Lower leg skin (tissue), 4 donors: ENCODE results near the gene MPPE1. TPM values are rescaled to one million over a fixed set of nuclear protein-coding genes. Genes with fewer than 3 reads are reported as not detected.
A peak's percentile ranks its signal among the peaks of the same experiment; 100 is the strongest.
"Not testable (repeated sequence)": the region's sequence is repeated elsewhere in the genome, so short reads cannot be mapped to it uniquely, and the experiment has no call there.

Experiments used
- DNase-seq, 2 donors: peaks; one replicate each; pipeline ENCODE4 v3.0.0-alpha.2; 2019; ENCODE audit warnings: low spot score in 2 of 2
- H3K4me3 ChIP-seq: fragments of 200-600 bp; sonication (generic); 2 replicates; pipeline ENCODE4 v1.5.1; 2017; ENCODE audit warnings: mild to moderate bottlenecking, low read depth; ENCODE audit not compliant: poor library complexity, severe bottlenecking
- CTCF ChIP-seq, 3 donors: fragments of 450-650 bp; IDR thresholded peaks; one replicate each; pipeline ENCODE4 v1.5.1; 2016; ENCODE audit warnings: antibody characterized with exemption in 3 of 3, mild to moderate bottlenecking in 3 of 3, moderate library complexity in 2 of 3
- POLR2A ChIP-seq, 2 donors: fragments of 450-650 bp; IDR thresholded peaks; one replicate each; pipeline ENCODE4 v1.6.1; 2016 to 2017; ENCODE audit warnings: antibody characterized with exemption in 2 of 2, mild to moderate bottlenecking in 1 of 2, moderate library complexity in 1 of 2
- WGBS, 2 donors: methylation state at CpG; one replicate each; pipeline ENCODE4 v1.1.5; 2018; 5-methylcytosine and 5-hydroxymethylcytosine counted together
- intact Hi-C: fragments of 100-400 bp; cut with DNase I; formaldehyde crosslinking; loops from one replicate; pipeline ENCODE4 v1.15.0; 2023; ENCODE audit warnings: low total_unique reads
- total RNA-seq, 4 donors: library from RNA; depleted of rRNA; stranded (reverse); fragments of >200 nt; gene quantifications; one replicate each; pipeline ENCODE4 v1.1.0, GENCODE V29; 2016

MPPE1 gene
- total RNA-seq, 4 donors from 2014 or later: 30.2 to 62.2 (median 44.5) TPM

- intact Hi-C loops: no loop called here
- 86% methylated on average over 17 of the region's 17 CpGs for WGBS, 2 donors
- TF ChIP-seq POLR2A (IDR thresholded peaks at IDR 0.05) (no peak), CTCF (IDR thresholded peaks at IDR 0.05) (no peak)
- no peak for DNase-seq
- no peak overlapping the region for H3K4me3 ChIP-seq
These were observed 47.3 kb downstream of the MPPE1 start for GRCh38 chr18:11860594-11861450.

DNA sequence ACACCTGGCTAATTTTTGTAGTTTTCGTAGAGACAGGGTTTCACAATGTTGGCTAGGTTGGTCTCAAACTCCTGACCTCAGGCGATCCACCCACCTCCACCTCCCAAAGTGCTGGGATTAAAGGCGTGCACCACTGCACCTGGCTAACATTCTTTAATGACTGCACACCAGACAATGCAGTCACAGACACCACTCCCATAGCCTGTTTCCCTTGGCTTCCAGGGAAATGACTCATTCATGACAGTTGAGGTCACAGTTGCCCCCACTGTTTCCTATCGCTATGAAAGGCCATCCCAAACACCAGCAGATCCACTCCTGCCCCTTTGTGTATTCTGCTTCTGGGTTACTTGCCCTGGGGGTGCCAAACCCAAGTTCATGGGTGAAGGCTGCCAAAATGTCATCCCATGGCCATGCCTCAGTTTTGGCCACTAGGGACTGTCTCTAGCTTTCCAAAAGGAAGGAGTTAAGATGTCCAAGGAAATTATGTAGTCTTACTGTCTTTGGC lies 48.2 kb downstream of the MPPE1 start:
- TF ChIP-seq POLR2A (IDR thresholded peaks at IDR 0.05): no peak
- no peak for TF ChIP-seq CTCF (IDR thresholded peaks at IDR 0.05)
- no peak overlapping the region for H3K4me3 ChIP-seq
- intact Hi-C loops: no loop called here
- DNase-seq: no peak
- 39 to 46% methylated on average over 4 of the region's 4 CpGs for WGBS, 2 donors

- TF ChIP-seq CTCF (IDR thresholded peaks at IDR 0.05): no peak
- no peak for TF ChIP-seq POLR2A (IDR thresholded peaks at IDR 0.05)
- intact Hi-C loops: no loop called here
- 81 to 90% methylated on average over 7 of the region's 7 CpGs for WGBS, 2 donors
- no peak for DNase-seq
- no peak overlapping the region for H3K4me3 ChIP-seq
These were observed 48.8 kb downstream of the MPPE1 start for GRCh38 chr18:11859282-11859830.

- peak in 1 of 2 donors; percentile 48 for DNase-seq
- 20 to 24% methylated on average over 11 of the region's 11 CpGs for WGBS, 2 donors
- H3K4me3 ChIP-seq: no peak overlapping the region
- no peak for TF ChIP-seq POLR2A (IDR thresholded peaks at IDR 0.05)
- TF ChIP-seq CTCF (IDR thresholded peaks at IDR 0.05): peak in 1 of 3 donors; percentile 18
- intact Hi-C loops: no loop called here
These were observed 50.8 kb downstream of the MPPE1 start for GRCh38 chr18:11857177-11857887.

- intact Hi-C loops, DNase-seq, H3K4me3 ChIP-seq: not testable (repeated sequence)
- WGBS, 2 donors: 84 to 94% methylated on average over 6 of the region's 6 CpGs
These were observed 53.6 kb downstream of the MPPE1 start for GRCh38 chr18:11854554-11854953.

GRCh38 chr18:11851806-11852337 lies 56.2 kb downstream of the MPPE1 start:
- intact Hi-C loops: no loop called here
- WGBS, 2 donors: 0 to 1% methylated on average over 23 of the region's 23 CpGs
- H3K4me3 ChIP-seq: peak overlapping the region; percentile 95

More at GRCh38 chr18:11851806-11852337, 56.2 kb downstream of the MPPE1 start:
- TF ChIP-seq POLR2A (IDR thresholded peaks at IDR 0.05) (no peak), CTCF (IDR thresholded peaks at IDR 0.05) (no peak)
- peak; percentile 31 to 86 for DNase-seq
